MM.1S (cell line): ENCODE measurements around the gene SRD5A3.

Experiments used
- CTCF ChIP-seq: fragments of 300-600 bp; sonication (generic); IDR thresholded peaks from 2 replicates; pipeline ENCODE4 v1.5.1; 2016; ENCODE audit warnings: antibody characterized with exemption, low read length, mixed read lengths
- EZH2 ChIP-seq: fragments of 300-600 bp; sonication (generic); optimal IDR thresholded peaks from 2 replicates; pipeline ENCODE3; 2017; ENCODE audit warnings: low read depth, mild to moderate bottlenecking, antibody characterized with exemption, low read length, mixed read lengths

- no peak for TF ChIP-seq CTCF
- no peak for TF ChIP-seq EZH2
Observed at GRCh38 chr4:55326629-55327028, 19.4 kb upstream of the SRD5A3 start.
